Pancreas (tissue), 10 donors: ENCODE results near the gene SSBP3. TPM values are rescaled to one million over a fixed set of nuclear protein-coding genes. Genes with fewer than 3 reads are reported as not detected.
"Not testable (repeated sequence)": the region's sequence is repeated elsewhere in the genome, so short reads cannot be mapped to it uniquely, and the experiment has no call there.

ENCODE experiments used
- ATAC-seq, 4 donors: fragments of 200-7000 bp; cut with Tn5 transposase; one replicate each; pipeline versions ENCODE4 v1.8.0 to v1.9.1; 2020; ENCODE audit warnings: mild to moderate bottlenecking in 4 of 4, moderate library complexity in 4 of 4
- DNase-seq, 6 donors: peaks; one replicate each; pipeline ENCODE4 v3.0.0-alpha.2; 2020
- FAIRE-seq: peaks from 2 replicates; lab custom pipeline; 2012; peaks lifted over from hg19 to GRCh38; lab: Jason Lieb, UNC
- H3K27ac ChIP-seq, 4 donors: fragments of 200-600 bp; sonication (generic); 1 replicate in 3 of 4; 2 replicates in 1 of 4; pipeline versions ENCODE4 v1.5.0 to v1.8.0; 2020
- H3K27me3 ChIP-seq, 4 donors: fragments of 200-600 bp; one replicate each; pipeline ENCODE4 v1.8.0; 2021
- H3K36me3 ChIP-seq, 3 donors: fragments of 200-600 bp; sonication (generic) in 1 of 3; one replicate each; pipeline versions ENCODE4 v1.5.0 to v1.8.0; 2020 to 2021
- H3K4me1 ChIP-seq, 3 donors: fragments of 200-600 bp; one replicate each; pipeline ENCODE4 v1.8.0; 2021
- H3K4me3 ChIP-seq, 4 donors: fragments of 200-600 bp; sonication (generic) in 2 of 4; one replicate each; pipeline versions ENCODE4 v1.5.0 to v1.8.0; 2020 to 2021
- H3K9me3 ChIP-seq, 4 donors: fragments of 200-600 bp; one replicate each; pipeline ENCODE4 v1.8.0; 2021
- WGBS, 2 donors: extraction: QIAGEN DNeasy Blood & Tissue Kit; methylation state at CpG; one replicate each; pipeline ENCODE4 v1.1.7; 2013; 5-methylcytosine and 5-hydroxymethylcytosine counted together
- intact Hi-C, 3 donors: fragments of 100-400 bp; cut with DNase I; formaldehyde crosslinking; loops; one replicate each; pipeline versions ENCODE4 v1.11.1 to v1.14.2; 2022
- polyA plus RNA-seq, 2 donors: library from polyadenylated mRNA; stranded (reverse); fragments of 200-250 nt; gene quantifications; one replicate each; pipeline ENCODE4 v1.2.3, GENCODE V29; 2013
- total RNA-seq, 6 donors: library from RNA; stranded (reverse); fragmentation: NEBNext Ultra II Directional in 4 of 6; extraction: Animal tissue kit (Norgen Biotek cat#: 25700) in 4 of 6; gene quantifications; one replicate each; pipeline versions ENCODE4 v1.2.1 to v1.2.4, GENCODE V29; 2021 to 2023
- TF ChIP-seq, protein P1 (sequence below), 4 donors: fragments of 200-600 bp; sonication (generic) in 3 of 4; IDR thresholded peaks; one replicate each; pipeline versions ENCODE4 v1.5.0 to v1.8.0; 2021; ENCODE audit warnings: antibody characterized with exemption in 4 of 4
- donor health status: healthy with polysubstance abuse.
- donor health status: DM: no; HTN: no; CAD: no; lungs with moderate emphysema.
- donor health status: DM: no; HTN: no; CAD: no.
- donor health status: control.
- donor health status: control.
- donor health status: Bipolar disorder and iron deficiency.
- donor health status: DM: yes; HTN: yes; CAD: no.
- donor health status: DM: no; HTN: no; CAD: no.
- donor health status: DM: no; HTN: no; CAD: no.
- donor health status: DM: yes; HTN: yes; CAD: no.

SSBP3 gene
- total and polyA plus RNA-seq, 8 donors, result 16.4 to 31.0 (median 22.9) TPM

DNA sequence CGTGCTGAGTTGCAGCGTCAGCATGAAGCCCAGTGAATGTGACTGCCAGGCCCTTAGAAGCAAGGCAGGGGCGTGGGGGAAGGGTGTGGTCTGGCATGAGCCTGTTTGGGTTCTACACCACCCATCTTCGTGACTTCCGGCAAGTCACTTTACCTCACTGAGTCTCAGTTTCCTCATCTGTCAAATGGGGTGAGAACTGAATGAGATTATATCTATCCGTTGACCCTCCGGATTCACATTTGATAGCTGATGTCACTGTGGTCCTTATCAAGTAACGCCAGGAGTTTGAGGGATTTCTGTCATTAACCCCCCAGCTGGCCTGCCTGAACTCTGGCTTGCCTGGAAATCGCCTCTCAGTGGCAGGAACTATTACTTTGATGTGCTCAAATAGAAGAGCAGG is 190.7 kb downstream of the SSBP3 start:
- Histone ChIP-seq H3K4me3 (no peak overlapping the region), H3K4me1 (peaks cover 9 to 17% (median 16%) of the 10 kb centered on the region in 3 donors), H3K36me3 (peaks cover 3 to 77% (median 54%) of the 10 kb centered on the region in 3 donors), H3K27me3 (no peaks in the 10 kb centered on the region), H3K27ac (no peak overlapping the region), H3K9me3 (no peaks in the 10 kb centered on the region)
- TF ChIP-seq, protein P1, sequence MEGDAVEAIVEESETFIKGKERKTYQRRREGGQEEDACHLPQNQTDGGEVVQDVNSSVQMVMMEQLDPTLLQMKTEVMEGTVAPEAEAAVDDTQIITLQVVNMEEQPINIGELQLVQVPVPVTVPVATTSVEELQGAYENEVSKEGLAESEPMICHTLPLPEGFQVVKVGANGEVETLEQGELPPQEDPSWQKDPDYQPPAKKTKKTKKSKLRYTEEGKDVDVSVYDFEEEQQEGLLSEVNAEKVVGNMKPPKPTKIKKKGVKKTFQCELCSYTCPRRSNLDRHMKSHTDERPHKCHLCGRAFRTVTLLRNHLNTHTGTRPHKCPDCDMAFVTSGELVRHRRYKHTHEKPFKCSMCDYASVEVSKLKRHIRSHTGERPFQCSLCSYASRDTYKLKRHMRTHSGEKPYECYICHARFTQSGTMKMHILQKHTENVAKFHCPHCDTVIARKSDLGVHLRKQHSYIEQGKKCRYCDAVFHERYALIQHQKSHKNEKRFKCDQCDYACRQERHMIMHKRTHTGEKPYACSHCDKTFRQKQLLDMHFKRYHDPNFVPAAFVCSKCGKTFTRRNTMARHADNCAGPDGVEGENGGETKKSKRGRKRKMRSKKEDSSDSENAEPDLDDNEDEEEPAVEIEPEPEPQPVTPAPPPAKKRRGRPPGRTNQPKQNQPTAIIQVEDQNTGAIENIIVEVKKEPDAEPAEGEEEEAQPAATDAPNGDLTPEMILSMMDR (IDR thresholded peaks at IDR 0.05), result no peak
- 92 to 96% methylated on average over 9 of the region's 9 CpGs for WGBS, 2 donors
- ATAC-seq (no peak), FAIRE-seq (no peak), DNase-seq (no peak)
- intact Hi-C loops, result loop anchor here in 1 of 3 donors (10.0 kb wide), 1 partner anchor 159 kb away; no protein-coding TSS in a partner anchor

DNA sequence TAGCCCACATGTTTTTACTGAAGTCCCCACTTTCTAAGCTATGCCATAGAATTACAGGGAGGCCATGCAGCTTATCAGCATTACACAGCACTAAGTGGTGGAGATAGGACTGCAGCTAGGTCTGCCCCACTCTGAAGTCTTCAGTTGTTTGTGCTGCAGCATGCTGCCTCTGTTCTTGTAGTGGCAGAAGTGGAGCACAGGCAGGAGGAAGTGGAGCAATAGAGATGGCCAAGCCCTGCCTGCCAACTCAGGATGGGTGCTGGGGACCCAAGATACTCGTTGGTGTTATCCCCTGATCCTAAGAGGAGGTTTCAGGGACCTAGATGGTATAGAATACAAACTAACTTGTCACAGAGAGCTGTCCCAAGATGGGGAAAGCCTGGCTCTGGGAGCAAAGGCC is 193.3 kb downstream of the SSBP3 start:
- WGBS, 2 donors, result 65% methylated on average over 1 of the region's 1 CpG
- ATAC-seq, result no peak
- TF ChIP-seq, protein P1 (IDR thresholded peaks at IDR 0.05), result no peak
- no peaks in the 10 kb centered on the region for H3K27me3 ChIP-seq
- no peaks in the 10 kb centered on the region for H3K9me3 ChIP-seq
- no peak overlapping the region for H3K4me3 ChIP-seq
- no peak for DNase-seq
- intact Hi-C loops, result loop anchor here in 1 of 3 donors (10.0 kb wide), 1 partner anchor 162 kb away; no protein-coding TSS in a partner anchor
- no peaks in the 10 kb centered on the region for H3K4me1 ChIP-seq
- H3K36me3 ChIP-seq, result peaks cover 3 to 78% (median 53%) of the 10 kb centered on the region in 3 donors
- no peak overlapping the region for H3K27ac ChIP-seq
- no peak for FAIRE-seq

DNA sequence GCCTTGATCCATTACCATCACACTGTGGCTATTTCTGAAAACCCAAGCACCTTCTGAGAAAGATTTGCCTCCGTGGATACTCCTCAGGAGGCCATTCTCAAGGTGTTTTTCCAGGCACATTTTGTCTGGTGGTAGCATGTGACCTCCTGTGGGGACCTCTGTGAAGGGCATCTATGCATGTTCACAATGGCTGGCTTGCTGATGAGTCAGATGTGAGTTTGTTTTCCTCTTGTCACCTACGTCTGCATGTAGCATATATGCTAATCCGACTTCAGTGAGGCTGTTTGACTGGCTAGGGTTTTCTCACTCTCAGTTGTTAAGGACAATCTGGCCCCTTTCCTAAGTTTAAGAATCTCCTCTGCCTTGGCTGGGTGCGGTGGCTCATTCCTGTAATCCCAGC is 198.3 kb downstream of the SSBP3 start:
- H3K4me1 ChIP-seq, ATAC-seq, H3K4me3 ChIP-seq, H3K27me3 ChIP-seq, DNase-seq, FAIRE-seq, H3K9me3 ChIP-seq, H3K27ac ChIP-seq, intact Hi-C loops: not testable (repeated sequence)
- WGBS, 2 donors, result 66 to 73% methylated on average over 4 of the region's 4 CpGs
- H3K36me3 ChIP-seq, result peaks cover 3 to 48% (median 32%) of the 10 kb centered on the region in 3 donors

DNA sequence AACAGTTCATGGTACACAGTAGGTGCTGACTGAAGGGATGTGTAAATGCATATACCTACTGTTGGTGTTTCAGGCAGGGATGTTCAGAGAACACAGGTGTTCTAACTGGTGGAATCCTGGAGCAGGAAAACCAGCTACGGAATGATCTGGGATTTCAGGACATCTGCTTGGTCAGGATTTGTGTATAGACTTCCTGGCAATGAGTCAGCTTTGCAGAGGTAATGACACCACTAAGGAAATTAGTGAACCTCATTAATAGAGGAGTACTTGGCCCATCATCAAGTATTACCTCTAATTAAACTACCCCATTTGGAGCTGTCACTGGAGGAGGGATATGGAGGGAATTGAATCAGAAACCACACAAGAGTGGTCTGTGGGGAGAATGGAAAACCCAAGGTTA is 198.9 kb downstream of the SSBP3 start:
- no peak for FAIRE-seq
- H3K4me3 ChIP-seq, result no peak overlapping the region
- intact Hi-C loops, result no loop called here
- peaks cover 0 to 42% (median 25%) of the 10 kb centered on the region in 3 donors for H3K36me3 ChIP-seq
- 40 to 76% methylated on average over 1 of the region's 1 CpG for WGBS, 2 donors
- no peaks in the 10 kb centered on the region for H3K27me3 ChIP-seq
- TF ChIP-seq, protein P1 (IDR thresholded peaks at IDR 0.05), result no peak
- DNase-seq, result no peak
- no peak overlapping the region for H3K27ac ChIP-seq
- ATAC-seq, result no peak
- H3K4me1 ChIP-seq, result no peaks in the 10 kb centered on the region
- no peaks in the 10 kb centered on the region for H3K9me3 ChIP-seq

DNA sequence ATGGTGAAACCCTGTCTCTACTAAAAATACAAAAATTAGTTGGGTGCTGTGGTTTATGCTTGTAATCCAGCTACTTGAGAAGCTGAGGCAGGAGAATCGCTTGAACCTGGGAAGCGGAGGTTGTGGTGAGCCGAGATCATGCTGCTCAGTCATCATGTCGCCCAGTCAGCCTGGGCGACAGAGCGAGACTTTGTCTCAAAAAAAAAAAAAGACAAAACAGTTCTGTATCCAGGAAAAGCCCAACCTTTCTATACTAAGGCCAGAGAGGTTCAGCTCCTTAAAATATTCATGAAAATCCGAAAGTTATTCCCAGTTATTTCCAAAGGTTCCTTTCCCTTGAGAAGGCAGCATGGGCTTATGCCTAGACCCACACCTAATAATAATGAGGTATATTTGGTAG is 202.0 kb downstream of the SSBP3 start:
- peaks cover 0 to 17% (median 8%) of the 10 kb centered on the region in 3 donors for H3K36me3 ChIP-seq
- peaks cover 7 to 9% (median 8%) of the 10 kb centered on the region in 3 donors for H3K4me1 ChIP-seq
- DNase-seq (no peak), ATAC-seq (no peak), FAIRE-seq (no peak)
- intact Hi-C loops, result no loop called here
- WGBS, 2 donors, result 78 to 79% methylated on average over 7 of the region's 7 CpGs
- TF ChIP-seq, protein P1 (IDR thresholded peaks at IDR 0.05), result no peak
- no peaks in the 10 kb centered on the region for H3K9me3 ChIP-seq
- H3K4me3 ChIP-seq, result no peak overlapping the region
- H3K27ac ChIP-seq, result no peak overlapping the region
- no peaks in the 10 kb centered on the region for H3K27me3 ChIP-seq
